ENCODE measurements around the gene LAIR1. TPM values are rescaled to one million over a fixed set of nuclear protein-coding genes. Genes with fewer than 3 reads are reported as not detected.

The LAIR1 gene
- total RNA-seq, 4 donors from 2014 or later = 0.12 to 3.5 (median 2.9) TPM

DNA sequence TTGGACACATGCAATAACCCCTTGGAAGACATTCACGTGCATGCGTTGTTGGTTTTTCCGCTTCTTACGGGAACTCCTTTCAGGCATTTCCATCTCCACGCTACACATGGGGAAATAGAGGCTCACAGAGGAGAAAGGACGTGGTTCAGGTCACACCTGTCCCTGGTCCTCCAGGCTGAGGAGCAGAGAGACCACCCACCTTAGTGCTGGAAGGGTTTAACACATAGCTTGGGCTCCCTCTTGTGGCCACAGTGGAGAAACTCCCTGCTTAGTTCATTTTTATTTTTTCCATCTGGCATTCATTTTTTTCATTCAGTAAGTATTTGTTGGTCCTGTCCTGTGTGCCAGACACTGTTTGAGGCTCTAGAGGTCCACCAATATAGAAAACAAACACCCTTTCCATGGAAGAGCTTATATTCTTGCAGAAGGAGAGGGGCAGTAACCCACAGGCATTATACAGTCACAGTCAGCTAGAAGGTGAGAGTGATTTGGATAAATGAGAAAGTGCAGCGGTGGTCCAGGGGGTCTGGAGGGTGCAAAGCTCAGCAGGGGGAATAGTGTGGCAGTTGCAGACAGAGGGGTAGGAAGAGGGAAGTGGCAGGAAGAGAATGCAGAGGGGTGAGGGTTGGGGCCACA, 26.3 kb upstream of the LAIR1 start:
- in situ Hi-C loops (cut with MboI; ENCODE audit: low sequenced_read_pairs in 4 of 4) (no loop called here), intact Hi-C loops (cut with DNase I; ENCODE audit: low total_unique reads) (loop anchor here (2.0 to 5.0 kb wide), 2 partner anchors 66 to 224 kb away; no protein-coding TSS in a partner anchor)
- no peak for DNase-seq
- no peaks in the 10 kb centered on the region for H3K9me3 ChIP-seq
- TF ChIP-seq, protein P1, sequence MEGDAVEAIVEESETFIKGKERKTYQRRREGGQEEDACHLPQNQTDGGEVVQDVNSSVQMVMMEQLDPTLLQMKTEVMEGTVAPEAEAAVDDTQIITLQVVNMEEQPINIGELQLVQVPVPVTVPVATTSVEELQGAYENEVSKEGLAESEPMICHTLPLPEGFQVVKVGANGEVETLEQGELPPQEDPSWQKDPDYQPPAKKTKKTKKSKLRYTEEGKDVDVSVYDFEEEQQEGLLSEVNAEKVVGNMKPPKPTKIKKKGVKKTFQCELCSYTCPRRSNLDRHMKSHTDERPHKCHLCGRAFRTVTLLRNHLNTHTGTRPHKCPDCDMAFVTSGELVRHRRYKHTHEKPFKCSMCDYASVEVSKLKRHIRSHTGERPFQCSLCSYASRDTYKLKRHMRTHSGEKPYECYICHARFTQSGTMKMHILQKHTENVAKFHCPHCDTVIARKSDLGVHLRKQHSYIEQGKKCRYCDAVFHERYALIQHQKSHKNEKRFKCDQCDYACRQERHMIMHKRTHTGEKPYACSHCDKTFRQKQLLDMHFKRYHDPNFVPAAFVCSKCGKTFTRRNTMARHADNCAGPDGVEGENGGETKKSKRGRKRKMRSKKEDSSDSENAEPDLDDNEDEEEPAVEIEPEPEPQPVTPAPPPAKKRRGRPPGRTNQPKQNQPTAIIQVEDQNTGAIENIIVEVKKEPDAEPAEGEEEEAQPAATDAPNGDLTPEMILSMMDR (IDR thresholded peaks at IDR 0.05 in 4 of 5, conservative IDR thresholded peaks at IDR 0.05 in 1 of 5) = peak in 3 of 5 experiments; percentile 47 to 55 (median 51)
- no peak for TF ChIP-seq POLR2A (IDR thresholded peaks at IDR 0.05)
- H3K4me3 ChIP-seq = no peak overlapping the region
- H3K27me3 ChIP-seq = peaks cover 5 to 9% (median 6%) of the 10 kb centered on the region in 3 donors
- H3K27ac ChIP-seq = no peak overlapping the region
- ATAC-seq = no peak
- H3K4me1 ChIP-seq = no peaks in the 10 kb centered on the region
- no peaks in the 10 kb centered on the region for H3K36me3 ChIP-seq

DNA sequence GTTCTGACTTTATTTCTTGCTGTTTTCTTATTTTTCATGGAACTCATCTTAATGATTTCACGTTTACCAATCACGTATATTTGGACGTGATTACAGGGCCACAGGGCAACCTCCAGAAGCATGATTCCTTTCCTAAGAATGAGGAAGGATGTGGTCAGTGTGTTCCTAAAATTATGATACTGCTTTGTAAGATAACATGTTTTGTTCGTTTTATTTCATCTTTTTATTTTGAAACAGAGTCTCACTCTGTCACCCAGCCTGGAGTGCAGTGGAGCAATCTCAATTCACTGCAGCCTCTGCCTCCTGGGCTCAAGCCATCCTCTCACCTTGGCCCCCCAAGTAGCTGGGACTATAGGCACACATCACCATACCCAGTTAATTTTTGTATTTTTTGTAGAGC, 24.8 kb upstream of the LAIR1 start:
- Histone ChIP-seq H3K4me3 (no peak overlapping the region), H3K27ac (no peak overlapping the region), H3K4me1 (no peaks in the 10 kb centered on the region), H3K36me3 (no peaks in the 10 kb centered on the region), H3K9me3 (no peaks in the 10 kb centered on the region), H3K27me3 (peaks cover 3 to 9% (median 6%) of the 10 kb centered on the region in 3 donors)
- no peak for DNase-seq
- no peak for TF ChIP-seq POLR2A (IDR thresholded peaks at IDR 0.05)
- TF ChIP-seq, protein P1 (IDR thresholded peaks at IDR 0.05 in 4 of 5, conservative IDR thresholded peaks at IDR 0.05 in 1 of 5) = no peak
- no peak for ATAC-seq
- in situ Hi-C loops (cut with MboI; ENCODE audit: low sequenced_read_pairs in 4 of 4) (no loop called here), intact Hi-C loops (cut with DNase I; ENCODE audit: low total_unique reads) (no loop called here)

DNA sequence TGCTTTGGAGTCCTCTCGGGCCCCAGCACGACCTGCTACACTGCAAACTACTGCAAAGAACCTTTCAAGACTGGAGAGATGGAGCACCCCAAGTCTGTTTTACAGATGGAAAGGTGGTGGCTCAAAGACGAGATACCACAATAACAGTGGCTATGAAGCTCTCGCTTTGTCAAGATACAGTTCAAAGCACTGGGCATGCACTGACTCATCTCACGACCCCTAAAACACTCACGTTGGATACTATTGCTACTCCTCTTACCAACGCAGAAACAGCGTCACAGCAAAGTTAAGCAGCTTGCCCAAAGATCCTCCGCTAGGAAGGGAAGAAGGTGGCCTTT, 24.0 kb upstream of the LAIR1 start:
- DNase-seq (no peak), ATAC-seq (no peak)
- H3K4me1 ChIP-seq = no peaks in the 10 kb centered on the region
- peak overlapping the region in 2 of 4 donors; percentile 17 to 31 for H3K4me3 ChIP-seq
- TF ChIP-seq, protein P1 (IDR thresholded peaks at IDR 0.05 in 4 of 5, conservative IDR thresholded peaks at IDR 0.05 in 1 of 5) = no peak
- TF ChIP-seq POLR2A (IDR thresholded peaks at IDR 0.05) = no peak
- peaks cover 3 to 7% (median 6%) of the 10 kb centered on the region in 3 donors for H3K27me3 ChIP-seq
- no peaks in the 10 kb centered on the region for H3K36me3 ChIP-seq
- in situ Hi-C loops (cut with MboI; ENCODE audit: low sequenced_read_pairs in 4 of 4) = no loop called here
- no peaks in the 10 kb centered on the region for H3K9me3 ChIP-seq
- intact Hi-C loops (cut with DNase I; ENCODE audit: low total_unique reads) = no loop called here
- no peak overlapping the region for H3K27ac ChIP-seq

DNA sequence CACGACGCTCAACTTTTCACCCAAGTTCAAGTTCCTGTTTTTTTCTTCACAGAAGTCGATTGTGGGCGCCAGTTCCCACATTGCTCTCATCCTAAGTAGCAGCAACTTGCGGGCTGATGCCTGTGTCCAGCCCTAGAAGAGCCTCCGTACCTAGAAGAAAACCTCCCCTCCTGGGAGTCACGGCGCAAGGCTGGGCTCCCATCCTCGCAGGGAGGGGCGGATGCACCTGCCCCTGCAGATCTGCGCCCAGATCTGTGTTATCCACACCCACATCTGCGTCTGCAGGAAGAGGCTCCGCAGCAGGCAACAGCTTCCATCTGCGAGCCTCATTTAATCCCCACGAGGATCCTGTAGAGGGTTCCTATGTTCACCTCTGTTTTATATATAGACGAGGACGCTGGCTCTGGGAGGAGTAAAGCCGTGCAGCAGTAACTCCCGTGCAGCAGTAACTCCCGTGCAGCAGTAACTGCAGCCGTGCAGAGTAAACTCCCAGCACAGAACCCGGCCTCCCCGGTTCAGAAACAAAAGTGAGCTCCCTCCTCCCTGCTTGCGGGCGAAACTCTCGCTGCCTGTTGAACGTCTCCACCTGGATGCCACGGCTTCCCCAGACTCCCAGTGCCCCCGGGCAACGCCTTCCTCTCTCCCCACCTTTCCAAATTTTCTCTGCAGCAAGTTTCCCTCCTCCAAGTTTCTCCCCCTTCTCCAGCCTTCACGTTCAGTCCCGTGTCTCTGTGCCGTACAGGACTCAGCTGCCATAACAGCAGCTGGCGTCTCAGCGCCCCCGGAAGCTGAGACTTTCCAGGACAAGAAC, 23.5 kb upstream of the LAIR1 start:
- intact Hi-C loops (cut with DNase I; ENCODE audit: low total_unique reads) = no loop called here
- Histone ChIP-seq H3K27me3 (peaks cover 3 to 7% (median 6%) of the 10 kb centered on the region in 3 donors), H3K4me1 (no peaks in the 10 kb centered on the region), H3K36me3 (no peaks in the 10 kb centered on the region), H3K9me3 (no peaks in the 10 kb centered on the region), H3K4me3 (peak overlapping the region in 3 of 4 donors; percentile 10 to 31 (median 17)), H3K27ac (no peak overlapping the region)
- ATAC-seq (no peak), DNase-seq (no peak)
- in situ Hi-C loops (cut with MboI; ENCODE audit: low sequenced_read_pairs in 4 of 4) = no loop called here
- TF ChIP-seq, protein P1 (IDR thresholded peaks at IDR 0.05 in 4 of 5, conservative IDR thresholded peaks at IDR 0.05 in 1 of 5) = no peak
- no peak for TF ChIP-seq POLR2A (IDR thresholded peaks at IDR 0.05)
